CD4-positive, alpha-beta T cell (primary cell): ENCODE results near the gene EXPH5. TPM values are rescaled to one million over a fixed set of nuclear protein-coding genes. Genes with fewer than 3 reads are reported as not detected.

Experiments used
- ATAC-seq: fragments of 200-7000 bp; cut with Tn5 transposase; one replicate; pipeline ENCODE4 v1.10.0; 2022; ENCODE audit warnings: mild to moderate bottlenecking; ENCODE audit not compliant: poor library complexity
- CTCF ChIA-PET: fragments of 350-600 bp; sonication (Branson Sonifier 250); formaldehyde crosslinking; loops from one replicate; lab custom pipeline; 2021; ENCODE audit warnings: antibody characterized with exemption, inconsistent platforms; lab: Charles Lee
- POLR2A ChIA-PET: fragments of 350-600 bp; sonication (Branson Sonifier 250); formaldehyde crosslinking; loops from one replicate; lab custom pipeline; 2021; ENCODE audit warnings: antibody characterized with exemption, inconsistent platforms; lab: Charles Lee
- DNase-seq, 14 experiments: peaks; one replicate each; pipeline ENCODE4 v3.0.0-alpha.2; 2013 to 2020; ENCODE audit warnings: mixed read lengths in 2 of 14
- H3K27ac ChIP-seq, 2 donors: one replicate each; pipeline versions ENCODE4 v1.5.1 to v1.7.0; 2013; ENCODE audit warnings: low read length in 2 of 2, low read depth in 1 of 2, mild to moderate bottlenecking in 1 of 2
- H3K27me3 ChIP-seq, 2 experiments: 1 replicate in 1 of 2; 2 replicates in 1 of 2; pipeline versions ENCODE4 v1.6.1 to v1.7.0; 2013; ENCODE audit warnings: low read length in 2 of 2, control low read depth in 1 of 2, mild to moderate bottlenecking in 1 of 2, moderate library complexity in 1 of 2; ENCODE audit not compliant: insufficient read depth in 2 of 2, control insufficient read depth in 1 of 2
- H3K36me3 ChIP-seq: one replicate; pipeline ENCODE4 v1.6.1; 2013; ENCODE audit warnings: low read length, control low read depth; ENCODE audit not compliant: insufficient read depth
- H3K4me1 ChIP-seq: one replicate; pipeline ENCODE4 v1.6.1; 2013; ENCODE audit warnings: low read length, control low read depth; ENCODE audit not compliant: insufficient read depth
- H3K4me3 ChIP-seq: one replicate; pipeline ENCODE4 v1.5.1; 2013; ENCODE audit warnings: mild to moderate bottlenecking, low read length, moderate library complexity
- H3K9me3 ChIP-seq, 2 experiments: 1 replicate in 1 of 2; 2 replicates in 1 of 2; pipeline versions ENCODE4 v1.6.1 to v1.7.0; 2013; ENCODE audit warnings: low read length in 2 of 2, mild to moderate bottlenecking in 2 of 2, control low read depth in 1 of 2, moderate library complexity in 1 of 2; ENCODE audit not compliant: control insufficient read depth in 1 of 2, insufficient read depth in 1 of 2
- H3K27ac Mint-ChIP-seq: one replicate; pipeline ENCODE4 v1.8.0; 2020; ENCODE audit warnings: mixed read lengths
- H3K27me3 Mint-ChIP-seq: one replicate; pipeline ENCODE4 v1.8.0; 2021; ENCODE audit warnings: mixed read lengths
- H3K36me3 Mint-ChIP-seq: one replicate; pipeline ENCODE4 v1.8.0; 2021; ENCODE audit warnings: low read depth, mixed read lengths
- H3K4me1 Mint-ChIP-seq: one replicate; pipeline ENCODE4 v1.8.0; 2021; ENCODE audit warnings: low read depth, mixed read lengths
- H3K4me3 Mint-ChIP-seq: one replicate; pipeline ENCODE4 v1.8.0; 2020; ENCODE audit warnings: mild to moderate bottlenecking, mixed read lengths
- H3K9me3 Mint-ChIP-seq: one replicate; pipeline ENCODE4 v1.8.0; 2020; ENCODE audit warnings: mixed read lengths
- CTCF ChIP-seq: fragments of 200-600 bp; IDR thresholded peaks from one replicate; pipeline ENCODE4 v1.8.0; 2022; ENCODE audit warnings: antibody characterized with exemption, mild to moderate bottlenecking
- intact Hi-C, 2 experiments: fragments of 100-400 bp; cut with DNase I in 1 of 2; cut with micrococcal nuclease in 1 of 2; formaldehyde crosslinking; loops; one replicate each; pipeline versions ENCODE4 v1.15.1 to v1.9.0; 2023 to 2025; cut with DNase I, micrococcal nuclease
- total RNA-seq, 174 experiments: library from RNA in 2 of 174; stranded (reverse) in 2 of 174; gene quantifications; one replicate each; pipeline ENCODE4 v1.2.3 and lab custom pipeline; 2021 to 2026

The EXPH5 gene
- total RNA-seq, 2 experiments from 2014 or later, result 2.0 to 3.7 TPM

DNA sequence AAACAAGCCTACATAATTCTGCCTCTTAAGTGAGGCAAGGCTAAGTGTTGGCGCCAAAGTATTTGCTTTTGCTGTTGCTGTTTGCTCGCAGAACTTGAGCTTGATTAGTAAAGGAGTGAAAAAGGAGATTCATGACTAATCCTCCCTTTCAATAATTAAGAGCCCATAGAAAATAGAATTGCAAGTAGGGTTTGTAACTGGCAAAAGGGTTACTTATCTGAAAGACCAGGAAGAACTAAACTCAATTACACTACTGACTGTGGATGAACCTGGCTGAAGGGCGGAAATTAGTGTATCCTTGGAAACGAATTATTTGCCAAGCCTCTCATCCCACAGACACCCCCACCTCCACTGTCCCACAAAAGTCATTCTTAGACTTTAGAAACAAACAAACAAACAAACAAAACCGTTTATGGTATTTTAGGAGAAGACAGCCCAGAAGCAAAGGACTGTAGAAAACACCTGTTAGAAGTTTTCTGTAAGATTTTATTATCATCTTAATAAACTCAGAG lies 411 bp upstream of the EXPH5 start:
- peak overlapping the region; percentile 99 for H3K4me3 Mint-ChIP-seq
- CTCF ChIA-PET, result interaction anchor here (1.0 to 1.5 kb wide), 2 partner anchors 71 to 585 kb away, joined by 3 to 4 read pairs; partner anchors contain the start of genes CUL5 and DDX10
- H3K4me1 Mint-ChIP-seq, result peaks cover 24% of the 10 kb centered on the region
- TF ChIP-seq CTCF, result no peak
- DNase-seq, result no peak
- Histone ChIP-seq H3K27ac (no peak overlapping the region), H3K27me3 (no peaks in the 10 kb centered on the region), H3K9me3 (no peaks in the 10 kb centered on the region), H3K4me1 (peaks cover 15% of the 10 kb centered on the region), H3K36me3 (no peaks in the 10 kb centered on the region), H3K4me3 (peak overlapping the region; percentile 84)
- POLR2A ChIA-PET, result interaction anchor here (1.0 to 1.7 kb wide), 4 partner anchors 71 to 585 kb away, joined by 3 to 9 read pairs (median 5); partner anchors contain the start of genes CUL5 and DDX10
- no peak for ATAC-seq
- no peaks in the 10 kb centered on the region for H3K9me3 Mint-ChIP-seq
- H3K27ac Mint-ChIP-seq, result peak overlapping the region; percentile 83
- H3K36me3 Mint-ChIP-seq, result peaks cover 9% of the 10 kb centered on the region
- intact Hi-C loops, result loop anchor here (1.0 to 5.0 kb wide), 7 partner anchors 35 to 472 kb away; partner anchors contain the start of genes ACAT1 (in 1 of the 2), ATM (in 1 of the 2), C11orf65 (in 1 of the 2) and NPAT (in 1 of the 2)
- H3K27me3 Mint-ChIP-seq, result peaks cover 9% of the 10 kb centered on the region

DNA sequence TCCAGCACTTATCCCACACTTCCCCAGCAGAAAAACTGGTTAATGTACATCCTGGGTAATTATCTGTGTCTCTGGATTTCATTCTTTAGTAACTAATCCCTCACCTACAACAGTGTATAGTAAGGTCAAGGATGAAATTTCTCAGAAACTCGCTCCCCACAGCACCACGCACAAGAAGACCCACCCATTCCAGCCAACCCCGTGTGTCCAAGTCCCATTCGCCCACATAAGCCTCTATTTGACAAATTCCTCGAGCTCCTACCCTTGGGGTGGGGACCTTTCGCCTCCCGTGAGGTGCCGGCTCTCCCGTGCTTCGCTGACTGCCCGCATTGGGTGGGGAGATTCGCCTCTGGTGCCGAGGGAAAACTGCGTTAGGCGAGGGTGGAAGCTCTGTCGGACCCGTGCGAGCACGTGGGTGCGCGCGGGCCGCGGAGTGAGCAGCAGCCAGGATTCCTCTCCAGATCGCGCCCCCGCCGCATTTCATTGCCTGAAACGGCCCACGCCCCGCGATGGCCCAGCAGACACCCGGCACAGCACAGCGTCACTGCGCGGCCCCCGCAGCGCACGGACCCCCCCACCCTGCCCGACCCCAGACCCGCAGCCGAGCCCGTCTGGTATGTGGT lies 866 bp downstream of the EXPH5 start:
- H3K4me3 ChIP-seq, result peak overlapping the region; percentile 84
- H3K4me1 Mint-ChIP-seq, result peaks cover 24% of the 10 kb centered on the region
- TF ChIP-seq CTCF, result no peak
- H3K27ac Mint-ChIP-seq, result peak overlapping the region; percentile 83
- CTCF ChIA-PET, result interaction anchor here (1.0 to 1.5 kb wide), 2 partner anchors 72 to 584 kb away, joined by 3 to 4 read pairs; partner anchors contain the start of genes CUL5 and DDX10
- DNase-seq (peak in 12 of 14 experiments; percentile 7 to 56 (median 25)), ATAC-seq (peak; percentile 11)
- H3K27me3 Mint-ChIP-seq, result peaks cover 9% of the 10 kb centered on the region
- H3K4me3 Mint-ChIP-seq, result peak overlapping the region; percentile 96
- POLR2A ChIA-PET, result interaction anchor here (0.9 to 1.9 kb wide), 8 partner anchors 13 to 584 kb away, joined by 3 to 10 read pairs (median 5); partner anchors contain the start of genes C11orf65, CUL5, DDX10 and POGLUT3
- no peaks in the 10 kb centered on the region for H3K9me3 Mint-ChIP-seq
- peaks cover 9% of the 10 kb centered on the region for H3K36me3 Mint-ChIP-seq
- intact Hi-C loops, result loop anchor here (1.0 to 5.0 kb wide), 6 partner anchors 33 to 470 kb away; partner anchors contain the start of genes ACAT1 (in 1 of the 2), ATM (in 1 of the 2), C11orf65 (in 1 of the 2) and NPAT (in 1 of the 2)
- peaks cover 15% of the 10 kb centered on the region for H3K4me1 ChIP-seq
- no peak overlapping the region for H3K27ac ChIP-seq
- H3K9me3 ChIP-seq, result no peaks in the 10 kb centered on the region
- H3K36me3 ChIP-seq, result no peaks in the 10 kb centered on the region
- H3K27me3 ChIP-seq, result no peaks in the 10 kb centered on the region

DNA sequence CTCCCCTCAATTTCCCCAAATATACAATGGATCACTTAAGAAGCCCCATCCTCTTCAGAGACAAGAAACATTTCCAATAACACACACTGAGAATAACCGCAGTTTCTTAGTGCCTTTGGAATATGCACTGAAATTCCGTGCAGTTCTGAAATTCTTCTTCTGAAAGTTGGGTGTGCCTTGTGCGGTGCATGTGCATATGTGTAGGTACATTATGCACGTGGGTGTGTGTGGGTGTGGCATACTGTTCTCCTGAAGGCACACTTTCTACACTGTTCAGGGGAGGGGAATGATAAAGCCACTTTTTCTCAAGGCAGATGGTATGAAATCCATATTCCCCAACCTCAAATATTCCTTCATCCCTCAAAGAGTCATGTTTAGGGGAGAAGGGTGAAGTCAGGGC lies 1.7 kb downstream of the EXPH5 start:
- H3K4me3 Mint-ChIP-seq, result peak overlapping the region; percentile 96
- H3K27ac Mint-ChIP-seq, result peak overlapping the region; percentile 83
- ChIA-PET POLR2A (interaction anchor here (1.9 kb wide), 1 partner anchor 124 kb away, joined by 10 read pairs; the partner anchor contains the start of gene C11orf65), CTCF (no interaction called here)
- H3K36me3 ChIP-seq, result no peaks in the 10 kb centered on the region
- DNase-seq (no peak), ATAC-seq (no peak)
- H3K4me1 Mint-ChIP-seq, result peaks cover 29% of the 10 kb centered on the region
- no peaks in the 10 kb centered on the region for H3K9me3 ChIP-seq
- no peak for TF ChIP-seq CTCF
- intact Hi-C loops, result loop anchor here (2.0 to 5.0 kb wide), 5 partner anchors 70 to 470 kb away; partner anchors contain the start of genes ACAT1 (in 1 of the 2), ATM (in 1 of the 2), C11orf65 (in 1 of the 2) and NPAT (in 1 of the 2)
- no peaks in the 10 kb centered on the region for H3K9me3 Mint-ChIP-seq
- peaks cover 15% of the 10 kb centered on the region for H3K4me1 ChIP-seq
- H3K27me3 ChIP-seq, result no peaks in the 10 kb centered on the region
- H3K27me3 Mint-ChIP-seq, result peaks cover 9% of the 10 kb centered on the region
- H3K27ac ChIP-seq, result no peak overlapping the region
- peaks cover 9% of the 10 kb centered on the region for H3K36me3 Mint-ChIP-seq
- no peak overlapping the region for H3K4me3 ChIP-seq
